Activated CD4-positive, alpha-beta memory T cell treated with anti-CD3 and anti-CD28 coated beads for 36 hours (primary cell): ENCODE data around the gene MRFAP1. TPM values are rescaled to one million over a fixed set of nuclear protein-coding genes. Genes with fewer than 3 reads are reported as not detected.
A peak's percentile ranks its signal among the peaks of the same experiment; 100 is the strongest.

Experiments used
- CTCF ChIA-PET: fragments of 350-600 bp; sonication (Branson Sonifier 250); formaldehyde crosslinking; loops from one replicate; lab custom pipeline; 2021; ENCODE audit warnings: antibody characterized with exemption, inconsistent platforms; lab: Charles Lee
- POLR2A ChIA-PET: fragments of 350-600 bp; sonication (Branson Sonifier 250); formaldehyde crosslinking; loops from one replicate; lab custom pipeline; 2021; ENCODE audit warnings: antibody characterized with exemption; lab: Charles Lee
- DNase-seq: peaks from one replicate; pipeline ENCODE4 v3.0.0-alpha.2; 2020
- H3K27ac Mint-ChIP-seq: one replicate; pipeline ENCODE4 v1.8.0; 2021; ENCODE audit warnings: mixed read lengths
- H3K27me3 Mint-ChIP-seq: one replicate; pipeline ENCODE4 v1.8.0; 2021; ENCODE audit warnings: mixed read lengths
- H3K36me3 Mint-ChIP-seq: one replicate; pipeline ENCODE4 v1.8.0; 2021; ENCODE audit warnings: mixed read lengths
- H3K4me1 Mint-ChIP-seq: one replicate; pipeline ENCODE4 v1.8.0; 2021; ENCODE audit warnings: low read depth, mixed read lengths
- H3K4me3 Mint-ChIP-seq: one replicate; pipeline ENCODE4 v1.8.0; 2021; ENCODE audit warnings: mild to moderate bottlenecking, mixed read lengths
- H3K9me3 Mint-ChIP-seq: one replicate; pipeline ENCODE4 v1.8.0; 2021; ENCODE audit warnings: mixed read lengths
- intact Hi-C: fragments of 100-400 bp; cut with micrococcal nuclease; formaldehyde crosslinking; loops from one replicate; pipeline ENCODE4 v1.15.1; 2023
- total RNA-seq, 2 experiments: library from RNA; stranded (reverse); gene quantifications; one replicate each; pipeline ENCODE4 v1.2.3, GENCODE V29; 2021

Gene MRFAP1
- total RNA-seq, 2 experiments from 2014 or later, result 122 to 130 TPM

- H3K4me3 Mint-ChIP-seq, result peak overlapping the region; percentile 95
- peak overlapping the region; percentile 93 for H3K27ac Mint-ChIP-seq
- intact Hi-C loops, result no loop called here
- H3K4me1 Mint-ChIP-seq, result peaks cover 43% of the 10 kb centered on the region
- peaks cover 60% of the 10 kb centered on the region for H3K36me3 Mint-ChIP-seq
- H3K9me3 Mint-ChIP-seq, result peaks cover 12% of the 10 kb centered on the region
- H3K27me3 Mint-ChIP-seq, result peaks cover 2% of the 10 kb centered on the region
- POLR2A ChIA-PET, result interaction anchor here (0.9 to 4.7 kb wide), 2 partner anchors 14 to 29 kb away, joined by 6 to 75 read pairs; partner anchors contain the start of gene MRFAP1L1
- CTCF ChIA-PET, result interaction anchor here (2.3 to 6.2 kb wide), 5 partner anchors 12 to 197 kb away, joined by 28 to 138 read pairs (median 74); partner anchors contain the start of genes BLOC1S4, MRFAP1L1 and S100P
- DNase-seq, result no peak
Measured at GRCh38 chr4:6676722-6677558, 36.5 kb downstream of the MRFAP1 start.

GRCh38 chr4:6680372-6681034 is 40.0 kb downstream of the MRFAP1 start:
- Mint-ChIP-seq H3K36me3 (peaks cover 47% of the 10 kb centered on the region), H3K27ac (peak overlapping the region; percentile 8)
- POLR2A ChIA-PET, result no interaction called here

GRCh38 chr4:6681191-6681590 is 40.7 kb downstream of the MRFAP1 start:
- H3K36me3 Mint-ChIP-seq, result peaks cover 40% of the 10 kb centered on the region
- H3K4me1 Mint-ChIP-seq, result peaks cover 30% of the 10 kb centered on the region
- H3K4me3 Mint-ChIP-seq, result no peak overlapping the region
- ChIA-PET CTCF (interaction anchor here (0.5 kb wide), 1 partner anchor 17 kb away, joined by 3 read pairs; no protein-coding TSS in a partner anchor), POLR2A (no interaction called here)
- no peak for DNase-seq
- no peak overlapping the region for H3K27ac Mint-ChIP-seq
- H3K27me3 Mint-ChIP-seq, result no peaks in the 10 kb centered on the region
- peaks cover 12% of the 10 kb centered on the region for H3K9me3 Mint-ChIP-seq
- intact Hi-C loops, result no loop called here

More at GRCh38 chr4:6680372-6681034, 40.0 kb downstream of the MRFAP1 start:
- CTCF ChIA-PET, result interaction anchor here (0.5 kb wide), 1 partner anchor 18 kb away, joined by 3 read pairs; no protein-coding TSS in a partner anchor
- peaks cover 12% of the 10 kb centered on the region for H3K9me3 Mint-ChIP-seq
- no peak for DNase-seq
- intact Hi-C loops, result no loop called here
- H3K4me1 Mint-ChIP-seq, result peaks cover 34% of the 10 kb centered on the region
- no peak overlapping the region for H3K4me3 Mint-ChIP-seq
- no peaks in the 10 kb centered on the region for H3K27me3 Mint-ChIP-seq

GRCh38 chr4:6682862-6683590 is 42.5 kb downstream of the MRFAP1 start:
- Mint-ChIP-seq H3K27ac (no peak overlapping the region), H3K27me3 (no peaks in the 10 kb centered on the region), H3K4me1 (peaks cover 30% of the 10 kb centered on the region), H3K4me3 (no peak overlapping the region), H3K36me3 (peaks cover 23% of the 10 kb centered on the region), H3K9me3 (peaks cover 12% of the 10 kb centered on the region)
- CTCF ChIA-PET, result interaction anchor here (0.6 to 1.4 kb wide), 3 partner anchors 8 to 430 kb away, joined by 3 to 5 read pairs (median 5); no protein-coding TSS in a partner anchor
- DNase-seq, result no peak
- intact Hi-C loops, result no loop called here
- POLR2A ChIA-PET, result interaction anchor here (1.0 to 2.4 kb wide), 2 partner anchors 8 to 10 kb away, joined by 3 to 7 read pairs; a partner anchor contains a TSS

GRCh38 chr4:6684656-6685055 is 44.2 kb downstream of the MRFAP1 start:
- CTCF ChIA-PET, result interaction anchor here (1.6 kb wide), 1 partner anchor 9 kb away, joined by 9 read pairs; no protein-coding TSS in a partner anchor
- H3K4me1 Mint-ChIP-seq, result peaks cover 40% of the 10 kb centered on the region

GRCh38 chr4:6686104-6686787 is 45.8 kb downstream of the MRFAP1 start:
- H3K36me3 Mint-ChIP-seq, result peaks cover 2% of the 10 kb centered on the region
- no peaks in the 10 kb centered on the region for H3K27me3 Mint-ChIP-seq
- no peak overlapping the region for H3K27ac Mint-ChIP-seq
- DNase-seq, result no peak
- POLR2A ChIA-PET, result interaction anchor here (1.0 to 1.1 kb wide), 2 partner anchors 13 to 223 kb away, joined by 3 to 4 read pairs; a partner anchor contains a TSS
- H3K4me1 Mint-ChIP-seq, result peaks cover 55% of the 10 kb centered on the region
- H3K9me3 Mint-ChIP-seq, result no peaks in the 10 kb centered on the region
- H3K4me3 Mint-ChIP-seq, result no peak overlapping the region
- intact Hi-C loops, result no loop called here
- CTCF ChIA-PET, result interaction anchor here (5.4 kb wide), 1 partner anchor 12 kb away, joined by 56 read pairs; a partner anchor contains a TSS

More at GRCh38 chr4:6684656-6685055, 44.2 kb downstream of the MRFAP1 start:
- Mint-ChIP-seq H3K27me3 (no peaks in the 10 kb centered on the region), H3K27ac (no peak overlapping the region), H3K4me3 (no peak overlapping the region), H3K36me3 (peaks cover 11% of the 10 kb centered on the region), H3K9me3 (peaks cover 8% of the 10 kb centered on the region)
- intact Hi-C loops, result no loop called here
- DNase-seq, result no peak
- POLR2A ChIA-PET, result interaction anchor here (2.4 kb wide), 1 partner anchor 9 kb away, joined by 7 read pairs; no protein-coding TSS in a partner anchor

- no peak for DNase-seq
- no peaks in the 10 kb centered on the region for H3K27me3 Mint-ChIP-seq
- intact Hi-C loops, result no loop called here
- ChIA-PET CTCF (interaction anchor here (1.0 to 5.4 kb wide), 6 partner anchors 13 to 142 kb away, joined by 3 to 56 read pairs (median 12); a partner anchor contains a TSS), POLR2A (interaction anchor here (1.1 to 3.2 kb wide), 3 partner anchors 13 to 28 kb away, joined by 3 to 39 read pairs (median 9); partner anchors contain the start of gene BLOC1S4)
- peaks cover 2% of the 10 kb centered on the region for H3K36me3 Mint-ChIP-seq
- peak overlapping the region; percentile 74 for H3K4me3 Mint-ChIP-seq
- H3K9me3 Mint-ChIP-seq, result no peaks in the 10 kb centered on the region
- peak overlapping the region; percentile 89 for H3K27ac Mint-ChIP-seq
- peaks cover 69% of the 10 kb centered on the region for H3K4me1 Mint-ChIP-seq
Measured at GRCh38 chr4:6687947-6688878, 47.7 kb downstream of the MRFAP1 start.

- DNase-seq, result peak; percentile 92
- no peaks in the 10 kb centered on the region for H3K27me3 Mint-ChIP-seq
- POLR2A ChIA-PET, result interaction anchor here (1.0 to 3.2 kb wide), 5 partner anchors 14 to 211 kb away, joined by 3 to 39 read pairs (median 5); partner anchors contain the start of genes BLOC1S4 and MRFAP1L1
- CTCF ChIA-PET, result interaction anchor here (0.9 to 5.4 kb wide), 8 partner anchors 12 to 198 kb away, joined by 3 to 56 read pairs (median 10); partner anchors contain the start of gene MRFAP1L1
- H3K27ac Mint-ChIP-seq, result peak overlapping the region; percentile 89
- intact Hi-C loops, result loop anchor here (1.0 kb wide), 3 partner anchors 15 to 49 kb away; partner anchors contain the start of genes MRFAP1 and MRFAP1L1
- H3K4me1 Mint-ChIP-seq, result peaks cover 77% of the 10 kb centered on the region
- no peaks in the 10 kb centered on the region for H3K9me3 Mint-ChIP-seq
- H3K4me3 Mint-ChIP-seq, result peak overlapping the region; percentile 74
- peaks cover 2% of the 10 kb centered on the region for H3K36me3 Mint-ChIP-seq
Measured at GRCh38 chr4:6688879-6689505, 48.5 kb downstream of the MRFAP1 start.

- Mint-ChIP-seq H3K27ac (peak overlapping the region; percentile 89), H3K4me3 (peak overlapping the region; percentile 74), H3K36me3 (peaks cover 2% of the 10 kb centered on the region), H3K27me3 (no peaks in the 10 kb centered on the region), H3K9me3 (no peaks in the 10 kb centered on the region), H3K4me1 (peaks cover 82% of the 10 kb centered on the region)
- POLR2A ChIA-PET, result interaction anchor here (1.0 to 3.2 kb wide), 7 partner anchors 9 to 210 kb away, joined by 3 to 39 read pairs (median 5); partner anchors contain the start of genes BLOC1S4 and MRFAP1L1
- CTCF ChIA-PET, result interaction anchor here (0.9 to 5.4 kb wide), 7 partner anchors 12 to 197 kb away, joined by 3 to 56 read pairs (median 13); partner anchors contain the start of gene MRFAP1L1
- no peak for DNase-seq
- intact Hi-C loops, result loop anchor here (1.0 kb wide), 3 partner anchors 15 to 49 kb away; partner anchors contain the start of genes MRFAP1 and MRFAP1L1
Measured at GRCh38 chr4:6689506-6689960, 49.0 kb downstream of the MRFAP1 start.
